ENCODE results near the gene MN1.

Gene MN1

DNA sequence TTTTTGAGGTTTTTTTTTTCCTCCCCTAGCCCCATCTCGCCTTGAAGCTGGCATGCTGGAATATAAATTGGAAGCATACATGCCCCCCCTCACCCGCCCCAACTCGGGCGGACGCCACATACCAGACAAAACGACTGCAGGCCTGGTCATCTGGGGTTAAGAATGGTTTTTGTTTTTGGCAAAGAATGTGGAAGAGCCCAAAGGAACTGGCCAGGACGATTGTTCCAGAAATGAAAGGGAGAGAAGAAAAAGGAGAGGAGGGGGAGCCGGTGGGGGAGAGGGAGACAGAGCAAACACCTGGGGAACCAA, 25.0 kb downstream of the MN1 start:
- no peaks in the 10 kb centered on the region for H4K20me1 ChIP-seq (ENCODE audit: insufficient read depth, low read length)
- H3K4me1 ChIP-seq (ENCODE audit: low read length) = no peaks in the 10 kb centered on the region
- H3F3A ChIP-seq (ENCODE audit: insufficient read depth, low read length) = no peaks in the 10 kb centered on the region
- H3K36me3 ChIP-seq (replicated peaks; ENCODE audit: insufficient read depth, low read length) = no peaks in the 10 kb centered on the region
- no peak for DNase-seq
- no peak overlapping the region for H3K9ac ChIP-seq (ENCODE audit: low read length)
- no peaks in the 10 kb centered on the region for H3K79me2 ChIP-seq (ENCODE audit: low read length)
- no peaks in the 10 kb centered on the region for H3K9me3 ChIP-seq (replicated peaks; ENCODE audit: insufficient read depth, low read length)
- no peaks in the 10 kb centered on the region for H3K9me2 ChIP-seq (replicated peaks; ENCODE audit: insufficient read depth, low read length)
- peaks cover 80% of the 10 kb centered on the region for H3K27me3 ChIP-seq (replicated peaks; ENCODE audit: insufficient read depth, low read length)
- no peak overlapping the region for H3K4me3 ChIP-seq (ENCODE audit: low read length)
- no peak overlapping the region for H3K4me2 ChIP-seq (ENCODE audit: low read depth, low read length)
- no peak overlapping the region for H3K27ac ChIP-seq (ENCODE audit: low read length)
- TF ChIP-seq EZH2phosphoT487 (IDR thresholded peaks at IDR 0.05; ENCODE audit: low read length) = no peak
- TF ChIP-seq EZH2 (optimal IDR thresholded peaks at IDR 0.05; ENCODE audit: low read depth, low read length) = no peak
- TF ChIP-seq, protein P1, sequence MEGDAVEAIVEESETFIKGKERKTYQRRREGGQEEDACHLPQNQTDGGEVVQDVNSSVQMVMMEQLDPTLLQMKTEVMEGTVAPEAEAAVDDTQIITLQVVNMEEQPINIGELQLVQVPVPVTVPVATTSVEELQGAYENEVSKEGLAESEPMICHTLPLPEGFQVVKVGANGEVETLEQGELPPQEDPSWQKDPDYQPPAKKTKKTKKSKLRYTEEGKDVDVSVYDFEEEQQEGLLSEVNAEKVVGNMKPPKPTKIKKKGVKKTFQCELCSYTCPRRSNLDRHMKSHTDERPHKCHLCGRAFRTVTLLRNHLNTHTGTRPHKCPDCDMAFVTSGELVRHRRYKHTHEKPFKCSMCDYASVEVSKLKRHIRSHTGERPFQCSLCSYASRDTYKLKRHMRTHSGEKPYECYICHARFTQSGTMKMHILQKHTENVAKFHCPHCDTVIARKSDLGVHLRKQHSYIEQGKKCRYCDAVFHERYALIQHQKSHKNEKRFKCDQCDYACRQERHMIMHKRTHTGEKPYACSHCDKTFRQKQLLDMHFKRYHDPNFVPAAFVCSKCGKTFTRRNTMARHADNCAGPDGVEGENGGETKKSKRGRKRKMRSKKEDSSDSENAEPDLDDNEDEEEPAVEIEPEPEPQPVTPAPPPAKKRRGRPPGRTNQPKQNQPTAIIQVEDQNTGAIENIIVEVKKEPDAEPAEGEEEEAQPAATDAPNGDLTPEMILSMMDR (IDR thresholded peaks at IDR 0.05; ENCODE audit: low read length) = no peak
- no peak overlapping the region for H2AFZ ChIP-seq (ENCODE audit: low read length)

DNA sequence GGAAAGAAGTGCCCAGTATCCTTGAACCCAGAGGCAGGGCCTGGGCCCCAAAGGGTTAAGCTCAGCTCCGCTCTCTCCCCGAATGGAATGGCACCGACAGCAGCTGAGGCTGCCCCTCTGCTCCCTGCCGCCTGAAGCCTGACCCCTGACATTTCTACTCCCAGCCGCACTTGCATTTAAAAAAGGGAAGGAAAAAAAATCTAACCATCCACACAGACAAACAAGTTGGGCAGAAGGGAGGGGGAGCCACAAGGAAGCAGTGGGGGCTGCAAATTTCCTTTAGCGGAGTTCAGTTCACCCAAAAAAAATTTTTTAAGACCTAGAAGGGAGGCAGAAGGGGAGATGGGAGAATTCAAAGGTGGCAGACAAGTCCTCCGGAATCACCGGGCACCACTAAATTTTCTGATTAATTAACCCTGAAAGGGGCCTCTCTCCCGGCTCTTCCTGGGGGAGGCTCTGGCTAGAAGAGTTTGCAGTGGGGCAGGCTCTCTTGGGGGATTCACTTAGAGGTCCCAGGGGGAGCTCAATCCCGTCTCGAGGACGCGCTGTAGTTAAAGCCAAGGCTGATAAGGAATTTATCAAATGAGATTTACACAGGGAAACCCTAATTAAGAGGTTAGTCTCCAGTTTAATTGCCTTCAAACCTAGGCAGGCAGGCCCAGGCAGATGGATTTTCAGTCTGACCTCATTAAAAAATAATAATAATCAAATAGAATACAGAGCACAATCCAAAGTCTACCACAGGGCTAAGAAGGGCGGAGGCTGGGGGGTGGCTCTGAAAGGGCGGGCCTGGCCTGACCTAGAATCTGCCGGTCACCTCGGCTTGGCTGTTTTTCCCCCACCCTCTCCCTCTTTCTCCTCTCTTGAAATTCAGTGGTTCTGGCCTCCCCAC, 25.6 kb downstream of the MN1 start:
- Histone ChIP-seq H3K79me2 (ENCODE audit: low read length) (no peaks in the 10 kb centered on the region), H3K36me3 (replicated peaks; ENCODE audit: insufficient read depth, low read length) (no peaks in the 10 kb centered on the region), H2AFZ (ENCODE audit: low read length) (no peak overlapping the region), H3K9me3 (replicated peaks; ENCODE audit: insufficient read depth, low read length) (no peaks in the 10 kb centered on the region), H3K27me3 (replicated peaks; ENCODE audit: insufficient read depth, low read length) (peaks cover 80% of the 10 kb centered on the region), H3F3A (ENCODE audit: insufficient read depth, low read length) (no peaks in the 10 kb centered on the region), H3K4me1 (ENCODE audit: low read length) (no peaks in the 10 kb centered on the region), H3K4me2 (ENCODE audit: low read depth, low read length) (no peak overlapping the region), H3K9me2 (replicated peaks; ENCODE audit: insufficient read depth, low read length) (no peaks in the 10 kb centered on the region), H4K20me1 (ENCODE audit: insufficient read depth, low read length) (no peaks in the 10 kb centered on the region), H3K4me3 (ENCODE audit: low read length) (no peak overlapping the region), H3K9ac (ENCODE audit: low read length) (no peak overlapping the region), H3K27ac (ENCODE audit: low read length) (no peak overlapping the region)
- TF ChIP-seq EZH2 (optimal IDR thresholded peaks at IDR 0.05; ENCODE audit: low read depth, low read length) = no peak
- TF ChIP-seq EZH2phosphoT487 (IDR thresholded peaks at IDR 0.05; ENCODE audit: low read length) = no peak
- TF ChIP-seq, protein P1 (IDR thresholded peaks at IDR 0.05; ENCODE audit: low read length) = no peak
- DNase-seq = no peak

DNA sequence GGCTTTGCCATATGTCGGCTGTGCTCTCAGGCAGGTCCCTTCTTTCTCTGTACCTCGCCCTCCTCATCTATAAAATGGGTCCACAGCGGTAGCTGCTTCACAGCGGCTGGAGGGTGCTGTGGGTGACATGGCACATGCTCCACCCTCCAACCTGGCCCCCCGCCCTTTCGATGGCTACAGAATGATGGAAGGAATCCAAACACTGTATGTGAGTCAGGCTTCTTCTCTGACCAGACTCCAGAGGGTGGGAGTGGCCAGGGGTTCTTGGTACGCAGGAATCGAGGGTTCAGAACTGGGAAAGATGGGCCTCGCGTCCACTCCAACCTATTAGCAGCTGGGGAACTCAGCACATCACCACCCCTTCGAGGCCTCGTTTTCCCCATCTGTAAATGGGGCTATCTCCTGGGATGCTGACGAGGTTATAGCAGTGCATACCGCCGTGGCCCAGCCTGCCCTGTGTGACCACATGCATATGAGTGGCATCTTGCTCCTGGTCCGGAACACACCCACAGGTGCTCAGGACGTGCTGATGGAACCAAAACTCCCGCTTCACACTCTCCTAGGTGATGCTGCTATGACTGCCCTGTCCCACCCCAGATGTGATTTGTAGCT, 26.4 kb downstream of the MN1 start:
- no peak overlapping the region for H3K9ac ChIP-seq (ENCODE audit: low read length)
- no peaks in the 10 kb centered on the region for H3K9me2 ChIP-seq (replicated peaks; ENCODE audit: insufficient read depth, low read length)
- H3F3A ChIP-seq (ENCODE audit: insufficient read depth, low read length) = no peaks in the 10 kb centered on the region
- H3K4me2 ChIP-seq (ENCODE audit: low read depth, low read length) = no peak overlapping the region
- H2AFZ ChIP-seq (ENCODE audit: low read length) = no peak overlapping the region
- H3K36me3 ChIP-seq (replicated peaks; ENCODE audit: insufficient read depth, low read length) = no peaks in the 10 kb centered on the region
- H4K20me1 ChIP-seq (ENCODE audit: insufficient read depth, low read length) = no peaks in the 10 kb centered on the region
- no peaks in the 10 kb centered on the region for H3K4me1 ChIP-seq (ENCODE audit: low read length)
- H3K27me3 ChIP-seq (replicated peaks; ENCODE audit: insufficient read depth, low read length) = peaks cover 73% of the 10 kb centered on the region
- H3K27ac ChIP-seq (ENCODE audit: low read length) = no peak overlapping the region
- no peak overlapping the region for H3K4me3 ChIP-seq (ENCODE audit: low read length)
- no peak for TF ChIP-seq EZH2 (optimal IDR thresholded peaks at IDR 0.05; ENCODE audit: low read depth, low read length)
- TF ChIP-seq EZH2phosphoT487 (IDR thresholded peaks at IDR 0.05; ENCODE audit: low read length) = no peak
- TF ChIP-seq, protein P1 (IDR thresholded peaks at IDR 0.05; ENCODE audit: low read length) = no peak
- H3K9me3 ChIP-seq (replicated peaks; ENCODE audit: insufficient read depth, low read length) = no peaks in the 10 kb centered on the region
- no peak for DNase-seq
- H3K79me2 ChIP-seq (ENCODE audit: low read length) = no peaks in the 10 kb centered on the region
